ENCODE data around the gene CHCHD3.

CHCHD3 gene

DNA sequence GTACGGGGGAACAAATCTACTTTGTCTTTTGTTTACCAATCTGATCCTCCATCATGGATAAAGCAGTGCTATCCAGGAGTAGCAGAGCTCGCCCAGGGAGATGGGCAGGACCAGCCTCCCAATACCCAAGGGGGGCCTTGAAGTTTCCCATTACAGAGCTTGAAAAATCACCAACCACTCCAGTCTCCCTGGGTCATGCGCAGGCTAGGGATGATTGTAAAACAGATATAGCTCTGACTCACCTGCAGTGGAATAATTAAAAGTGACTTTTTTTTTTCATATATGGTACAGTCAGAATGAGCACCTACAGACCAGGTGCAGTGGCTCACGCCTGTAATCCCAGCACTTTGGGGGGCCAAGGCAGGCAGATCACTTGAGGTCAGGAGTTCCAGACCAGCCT is 301.1 kb downstream of the CHCHD3 start:
- Mint-ChIP-seq H3K36me3 (ENCODE audit: low read depth) (peaks cover 24% of the 10 kb centered on the region), H3K4me1 (peaks cover 11% of the 10 kb centered on the region), H3K27me3 (ENCODE audit: low read depth, poor library complexity) (peaks cover 10% of the 10 kb centered on the region), H3K4me3 (no peak overlapping the region), H3K27ac (no peak overlapping the region), H3K9me3 (no peaks in the 10 kb centered on the region)
- DNase-seq = no peak
- TF ChIP-seq, protein P1, sequence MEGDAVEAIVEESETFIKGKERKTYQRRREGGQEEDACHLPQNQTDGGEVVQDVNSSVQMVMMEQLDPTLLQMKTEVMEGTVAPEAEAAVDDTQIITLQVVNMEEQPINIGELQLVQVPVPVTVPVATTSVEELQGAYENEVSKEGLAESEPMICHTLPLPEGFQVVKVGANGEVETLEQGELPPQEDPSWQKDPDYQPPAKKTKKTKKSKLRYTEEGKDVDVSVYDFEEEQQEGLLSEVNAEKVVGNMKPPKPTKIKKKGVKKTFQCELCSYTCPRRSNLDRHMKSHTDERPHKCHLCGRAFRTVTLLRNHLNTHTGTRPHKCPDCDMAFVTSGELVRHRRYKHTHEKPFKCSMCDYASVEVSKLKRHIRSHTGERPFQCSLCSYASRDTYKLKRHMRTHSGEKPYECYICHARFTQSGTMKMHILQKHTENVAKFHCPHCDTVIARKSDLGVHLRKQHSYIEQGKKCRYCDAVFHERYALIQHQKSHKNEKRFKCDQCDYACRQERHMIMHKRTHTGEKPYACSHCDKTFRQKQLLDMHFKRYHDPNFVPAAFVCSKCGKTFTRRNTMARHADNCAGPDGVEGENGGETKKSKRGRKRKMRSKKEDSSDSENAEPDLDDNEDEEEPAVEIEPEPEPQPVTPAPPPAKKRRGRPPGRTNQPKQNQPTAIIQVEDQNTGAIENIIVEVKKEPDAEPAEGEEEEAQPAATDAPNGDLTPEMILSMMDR (IDR thresholded peaks at IDR 0.05) = no peak

DNA sequence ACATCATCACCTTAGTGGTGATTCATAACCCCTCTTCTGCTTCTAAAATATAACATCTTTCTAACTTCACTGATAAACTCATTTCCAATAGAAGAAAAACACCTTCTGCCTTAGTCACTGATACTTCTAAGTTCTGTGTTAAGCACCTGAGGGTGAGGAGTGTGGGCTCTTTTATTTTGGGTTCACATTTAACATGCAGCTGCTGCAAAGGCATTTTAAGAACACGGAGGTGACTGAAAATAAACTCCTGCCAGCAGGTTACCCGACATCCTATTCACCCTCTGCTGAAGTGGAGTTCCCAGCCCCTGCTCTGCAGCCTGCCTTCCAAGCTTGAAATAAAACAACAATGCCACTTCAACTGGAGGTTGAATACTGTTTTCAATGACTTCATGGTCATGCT is 302.7 kb downstream of the CHCHD3 start:
- H3K4me3 Mint-ChIP-seq = no peak overlapping the region
- H3K27me3 Mint-ChIP-seq (ENCODE audit: low read depth, poor library complexity) = peaks cover 6% of the 10 kb centered on the region
- H3K27ac Mint-ChIP-seq = peak overlapping the region; percentile 36
- H3K4me1 Mint-ChIP-seq = peaks cover 4% of the 10 kb centered on the region
- no peaks in the 10 kb centered on the region for H3K9me3 Mint-ChIP-seq
- no peak for DNase-seq
- peaks cover 8% of the 10 kb centered on the region for H3K36me3 Mint-ChIP-seq (ENCODE audit: low read depth)
- TF ChIP-seq, protein P1 (IDR thresholded peaks at IDR 0.05) = no peak

DNA sequence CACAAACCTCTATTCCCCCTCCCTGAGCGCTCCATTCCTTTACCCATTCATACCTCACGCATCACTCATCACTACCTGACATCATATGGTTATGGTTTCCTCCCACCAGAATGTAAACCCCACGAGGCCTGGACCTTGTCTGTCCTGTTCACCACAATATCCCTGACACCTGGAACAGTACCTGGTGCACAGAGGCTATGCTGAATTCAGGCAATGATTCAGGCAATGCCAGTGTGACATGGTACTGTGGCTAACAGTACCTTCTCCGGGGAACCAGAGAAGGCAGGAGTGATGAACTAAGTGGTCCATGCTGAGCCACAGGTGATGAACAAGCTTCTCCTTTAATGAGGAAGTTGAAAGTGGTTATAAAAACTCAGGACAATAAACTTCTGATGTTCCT is 303.1 kb downstream of the CHCHD3 start:
- no peak for DNase-seq
- peaks cover 6% of the 10 kb centered on the region for H3K27me3 Mint-ChIP-seq (ENCODE audit: low read depth, poor library complexity)

DNA sequence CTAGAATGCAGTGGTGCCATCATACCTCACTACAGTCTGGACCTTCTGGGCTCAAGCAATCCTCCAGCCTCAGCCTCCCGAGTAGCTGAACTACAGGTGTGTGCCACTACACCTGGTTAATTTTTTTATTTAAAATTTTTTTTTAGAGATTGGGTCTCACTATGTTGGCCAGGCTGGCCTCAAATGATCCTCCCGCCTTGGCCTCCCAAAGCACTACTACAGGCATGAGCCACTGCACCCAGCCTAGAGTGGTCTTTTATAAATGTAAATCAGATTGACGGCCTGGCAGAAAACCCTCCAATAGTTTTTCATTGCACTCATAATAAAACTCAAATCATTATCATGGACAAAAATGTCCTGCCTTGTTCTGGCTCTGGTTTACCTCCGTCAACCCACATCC is 303.9 kb downstream of the CHCHD3 start:
- peaks cover 6% of the 10 kb centered on the region for H3K27me3 Mint-ChIP-seq (ENCODE audit: low read depth, poor library complexity)
- H3K4me1 Mint-ChIP-seq = peaks cover 4% of the 10 kb centered on the region

More for the DNA sequence above, 303.1 kb downstream of the CHCHD3 start:
- H3K36me3 Mint-ChIP-seq (ENCODE audit: low read depth) = peaks cover 4% of the 10 kb centered on the region
- no peaks in the 10 kb centered on the region for H3K9me3 Mint-ChIP-seq
- TF ChIP-seq, protein P1 (IDR thresholded peaks at IDR 0.05) = no peak
- no peak overlapping the region for H3K4me3 Mint-ChIP-seq
- peaks cover 4% of the 10 kb centered on the region for H3K4me1 Mint-ChIP-seq
- H3K27ac Mint-ChIP-seq = no peak overlapping the region

DNA sequence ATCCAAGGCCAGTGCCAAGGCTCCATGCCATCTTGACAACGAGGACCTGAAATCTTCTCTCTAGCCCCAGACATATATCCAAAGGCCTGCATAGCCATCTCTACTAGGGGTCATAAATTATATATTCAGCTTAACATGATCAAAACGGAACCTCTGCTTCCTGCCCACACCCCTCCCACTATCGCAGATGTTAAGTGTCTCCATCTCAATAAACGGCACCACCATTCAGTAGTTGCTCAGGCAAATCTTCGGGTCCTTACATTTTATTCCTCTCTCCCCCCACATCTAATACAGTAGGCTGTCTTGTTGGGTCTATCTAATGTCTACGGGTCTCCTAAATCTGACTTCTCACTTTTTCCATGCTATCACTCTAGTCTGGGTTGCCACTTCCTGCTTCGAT is 304.5 kb downstream of the CHCHD3 start:
- peaks cover 4% of the 10 kb centered on the region for H3K4me1 Mint-ChIP-seq
- DNase-seq = no peak
- no peak overlapping the region for H3K4me3 Mint-ChIP-seq
- H3K9me3 Mint-ChIP-seq = no peaks in the 10 kb centered on the region
- no peaks in the 10 kb centered on the region for H3K36me3 Mint-ChIP-seq (ENCODE audit: low read depth)
- no peak overlapping the region for H3K27ac Mint-ChIP-seq
- TF ChIP-seq, protein P1 (IDR thresholded peaks at IDR 0.05) = no peak
- peaks cover 6% of the 10 kb centered on the region for H3K27me3 Mint-ChIP-seq (ENCODE audit: low read depth, poor library complexity)

More for the DNA sequence above, 303.9 kb downstream of the CHCHD3 start:
- Mint-ChIP-seq H3K4me3 (no peak overlapping the region), H3K36me3 (ENCODE audit: low read depth) (no peaks in the 10 kb centered on the region), H3K27ac (no peak overlapping the region), H3K9me3 (no peaks in the 10 kb centered on the region)
- no peak for DNase-seq
- TF ChIP-seq, protein P1 (IDR thresholded peaks at IDR 0.05) = no peak

DNA sequence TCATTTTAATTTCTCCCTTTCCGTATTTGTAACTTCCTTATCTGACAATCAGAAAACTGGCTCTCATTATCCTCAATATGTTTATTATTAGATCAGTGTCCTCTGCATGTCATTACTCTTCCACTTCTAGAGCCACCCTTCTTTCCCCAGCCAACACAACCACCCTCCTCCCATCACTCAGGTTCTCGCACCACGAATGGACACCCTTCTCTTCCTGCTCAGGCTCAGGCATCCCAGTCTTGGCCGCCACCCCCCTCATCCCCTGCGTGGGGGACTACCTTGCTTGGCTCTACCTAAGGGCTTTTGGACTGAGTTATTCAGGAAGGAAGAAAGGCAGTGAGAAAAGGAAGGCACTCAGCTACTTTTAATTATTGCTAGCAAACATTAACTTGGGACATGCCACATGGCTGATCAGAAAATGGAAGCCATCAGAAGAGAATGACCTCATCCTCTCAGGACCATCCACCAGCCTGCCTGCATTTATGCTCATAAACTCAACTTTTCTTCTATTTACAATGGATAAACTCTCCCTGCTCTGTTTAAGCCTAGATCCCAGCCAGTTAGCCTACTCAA is 305.8 kb downstream of the CHCHD3 start:
- Mint-ChIP-seq H3K27ac (no peak overlapping the region), H3K9me3 (no peaks in the 10 kb centered on the region), H3K4me3 (no peak overlapping the region), H3K4me1 (no peaks in the 10 kb centered on the region), H3K36me3 (ENCODE audit: low read depth) (no peaks in the 10 kb centered on the region), H3K27me3 (ENCODE audit: low read depth, poor library complexity) (peaks cover 6% of the 10 kb centered on the region)
- DNase-seq = no peak
- TF ChIP-seq, protein P1 (IDR thresholded peaks at IDR 0.05) = no peak
